Coronary artery (tissue), 2 donors: Measurements from ENCODE around the gene ATXN7.

ENCODE experiments used
- DNase-seq: peaks from one replicate; pipeline ENCODE4 v3.0.0-alpha.2; 2017; ENCODE audit warnings: low spot score
- H3K27ac ChIP-seq, 2 donors: fragments of 200-600 bp; sonication (generic); one replicate each; pipeline ENCODE4 v1.5.1; 2016 to 2019
- H3K4me3 ChIP-seq: fragments of 200-600 bp; sonication (generic); 2 replicates; pipeline ENCODE4 v1.5.1; 2016; ENCODE audit warnings: mild to moderate bottlenecking, moderate library complexity
- CTCF ChIP-seq: fragments of 200-600 bp; sonication (generic); IDR thresholded peaks from one replicate; pipeline ENCODE4 v1.5.1; 2019; ENCODE audit warnings: antibody characterized with exemption

ATXN7 gene

DNA sequence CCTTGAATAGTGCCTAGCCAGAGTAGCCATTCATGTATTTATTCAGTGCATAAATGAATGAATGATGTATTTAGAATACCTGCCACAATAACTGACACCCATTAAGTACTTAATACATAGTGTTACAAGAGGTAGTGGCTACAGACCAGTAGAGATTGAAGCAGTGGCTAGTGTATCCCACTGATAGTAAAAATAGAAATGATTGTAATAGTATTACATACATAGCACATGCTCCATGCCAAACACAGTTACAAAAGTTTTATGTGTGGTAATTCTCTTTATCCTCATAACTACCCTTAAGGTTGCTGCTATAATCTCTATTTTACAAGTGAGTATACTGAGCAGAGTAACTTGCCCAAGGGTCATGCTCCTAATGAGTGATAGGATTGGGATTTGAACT is 78.9 kb downstream of the ATXN7 start:
- H3K27ac ChIP-seq, result no peak overlapping the region
- DNase-seq, result no peak
- no peak for TF ChIP-seq CTCF

DNA sequence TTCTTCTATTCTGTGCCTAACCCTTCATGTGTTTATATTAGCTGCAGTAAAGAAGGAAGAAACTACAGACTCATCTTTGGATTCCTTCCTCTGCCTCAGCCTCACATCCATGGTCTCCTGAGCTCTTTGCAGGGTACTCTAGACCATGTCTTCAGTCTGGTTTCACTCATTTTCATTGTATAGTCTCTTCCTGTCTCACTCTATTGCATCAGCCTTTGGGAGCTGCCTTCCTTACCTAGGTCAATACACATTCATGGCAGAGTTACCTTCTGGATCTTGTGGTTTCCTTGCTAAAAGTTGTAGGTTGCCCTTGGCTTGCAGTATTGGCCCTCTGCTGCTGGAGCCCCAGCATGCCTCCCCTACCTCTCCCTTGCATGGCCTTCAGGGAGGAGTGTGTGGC is 80.0 kb downstream of the ATXN7 start:
- no peak overlapping the region for H3K4me3 ChIP-seq
- H3K27ac ChIP-seq, result no peak overlapping the region
- no peak for TF ChIP-seq CTCF
- no peak for DNase-seq

More for the DNA sequence above, 78.9 kb downstream of the ATXN7 start:
- no peak overlapping the region for H3K4me3 ChIP-seq

- no peak for TF ChIP-seq CTCF
- Histone ChIP-seq H3K4me3 (no peak overlapping the region), H3K27ac (no peak overlapping the region)
- DNase-seq, result no peak
These were observed 82.0 kb downstream of the ATXN7 start for GRCh38 chr3:63945558-63946096.

DNA sequence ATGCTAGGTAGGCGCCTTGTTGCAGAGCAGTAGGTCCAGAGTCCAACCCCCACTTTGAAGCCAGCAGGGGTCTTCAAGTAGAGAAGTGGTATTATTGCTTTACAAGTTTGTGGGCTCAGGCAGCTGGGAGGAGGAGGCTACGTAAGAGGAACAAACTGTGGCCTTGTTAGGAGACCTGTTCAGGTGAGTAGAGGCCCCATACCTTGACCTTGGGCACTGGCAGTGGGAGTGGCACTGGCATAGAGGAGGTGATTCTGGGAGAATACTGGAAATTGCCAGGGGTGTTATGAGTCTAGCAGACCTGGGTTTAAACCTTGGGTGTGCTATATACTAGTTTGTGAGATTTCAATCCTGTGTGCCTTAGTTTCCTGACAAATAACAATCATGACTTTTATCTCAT is 83.1 kb downstream of the ATXN7 start:
- H3K27ac ChIP-seq, result no peak overlapping the region
- no peak for DNase-seq
- TF ChIP-seq CTCF, result no peak
- no peak overlapping the region for H3K4me3 ChIP-seq

GRCh38 chr3:63947594-63947993 is 83.9 kb downstream of the ATXN7 start:
- TF ChIP-seq CTCF, result no peak
- no peak for DNase-seq
- H3K27ac ChIP-seq, result no peak overlapping the region
- H3K4me3 ChIP-seq, result no peak overlapping the region

GRCh38 chr3:63949005-63949404 is 85.3 kb downstream of the ATXN7 start:
- no peak for TF ChIP-seq CTCF
- DNase-seq, result no peak
- no peak overlapping the region for H3K27ac ChIP-seq
- no peak overlapping the region for H3K4me3 ChIP-seq

DNA sequence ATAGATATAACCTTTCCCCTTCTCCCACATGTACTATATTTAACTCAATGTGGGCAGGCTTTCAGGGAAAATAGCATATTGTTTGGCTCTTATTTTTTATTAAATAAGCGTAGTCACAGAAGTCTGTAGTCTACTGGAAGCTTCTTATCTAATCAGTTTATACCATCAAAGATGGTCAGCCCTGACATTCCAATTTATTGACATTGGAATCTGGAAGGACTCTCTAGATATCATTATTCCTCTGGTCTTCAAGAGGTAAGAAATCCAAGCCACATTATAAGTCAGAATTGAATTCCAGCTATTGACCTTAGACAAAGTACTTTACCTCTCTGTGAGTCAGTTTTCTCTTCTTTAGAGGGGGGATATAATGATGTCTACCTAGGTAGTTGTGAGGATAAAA is 87.0 kb downstream of the ATXN7 start:
- TF ChIP-seq CTCF, result no peak

More for the DNA sequence above, 87.0 kb downstream of the ATXN7 start:
- Histone ChIP-seq H3K4me3 (no peak overlapping the region), H3K27ac (no peak overlapping the region)
- no peak for DNase-seq
